ENCODE measurements around the gene CCDC12. TPM values are rescaled to one million over a fixed set of nuclear protein-coding genes. Genes with fewer than 3 reads are reported as not detected.

The CCDC12 gene
- total RNA-seq, 1 donor from 2014 or later = 41.4 TPM

DNA sequence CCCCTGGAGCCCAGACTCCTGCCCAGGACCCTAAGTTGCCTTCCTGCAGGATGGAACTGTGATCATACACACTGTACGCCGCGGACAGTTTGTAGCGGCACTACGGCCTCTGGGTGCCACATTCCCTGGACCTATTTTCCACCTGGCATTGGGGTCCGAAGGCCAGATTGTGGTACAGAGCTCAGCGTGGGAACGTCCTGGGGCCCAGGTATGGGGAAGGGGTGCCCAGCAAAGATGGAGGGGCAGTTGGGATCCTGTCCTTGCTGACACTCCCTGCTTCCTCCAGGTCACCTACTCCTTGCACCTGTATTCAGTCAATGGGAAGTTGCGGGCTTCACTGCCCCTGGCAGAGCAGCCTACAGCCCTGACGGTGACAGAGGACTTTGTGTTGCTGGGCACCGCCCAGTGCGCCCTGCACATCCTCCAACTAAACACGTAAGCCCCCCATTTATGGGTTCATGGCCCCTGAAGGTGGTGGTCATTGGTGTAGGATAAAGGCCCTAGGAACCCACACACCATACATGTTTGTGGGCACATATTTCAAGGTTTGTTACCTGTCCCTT, 31.8 kb upstream of the CCDC12 start:
- Mint-ChIP-seq H3K27me3 (ENCODE audit: unreplicated experiment) (peaks cover 12% of the 10 kb centered on the region), H3K27ac (ENCODE audit: unreplicated experiment) (no peak overlapping the region), H3K4me1 (ENCODE audit: low read depth, unreplicated experiment) (peaks cover 2% of the 10 kb centered on the region), H3K36me3 (ENCODE audit: unreplicated experiment) (peaks cover 6% of the 10 kb centered on the region), H3K4me3 (ENCODE audit: unreplicated experiment) (peak overlapping the region; percentile 67), H3K9me3 (ENCODE audit: unreplicated experiment) (peaks cover 5% of the 10 kb centered on the region)
- TF ChIP-seq, protein P1, sequence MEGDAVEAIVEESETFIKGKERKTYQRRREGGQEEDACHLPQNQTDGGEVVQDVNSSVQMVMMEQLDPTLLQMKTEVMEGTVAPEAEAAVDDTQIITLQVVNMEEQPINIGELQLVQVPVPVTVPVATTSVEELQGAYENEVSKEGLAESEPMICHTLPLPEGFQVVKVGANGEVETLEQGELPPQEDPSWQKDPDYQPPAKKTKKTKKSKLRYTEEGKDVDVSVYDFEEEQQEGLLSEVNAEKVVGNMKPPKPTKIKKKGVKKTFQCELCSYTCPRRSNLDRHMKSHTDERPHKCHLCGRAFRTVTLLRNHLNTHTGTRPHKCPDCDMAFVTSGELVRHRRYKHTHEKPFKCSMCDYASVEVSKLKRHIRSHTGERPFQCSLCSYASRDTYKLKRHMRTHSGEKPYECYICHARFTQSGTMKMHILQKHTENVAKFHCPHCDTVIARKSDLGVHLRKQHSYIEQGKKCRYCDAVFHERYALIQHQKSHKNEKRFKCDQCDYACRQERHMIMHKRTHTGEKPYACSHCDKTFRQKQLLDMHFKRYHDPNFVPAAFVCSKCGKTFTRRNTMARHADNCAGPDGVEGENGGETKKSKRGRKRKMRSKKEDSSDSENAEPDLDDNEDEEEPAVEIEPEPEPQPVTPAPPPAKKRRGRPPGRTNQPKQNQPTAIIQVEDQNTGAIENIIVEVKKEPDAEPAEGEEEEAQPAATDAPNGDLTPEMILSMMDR (IDR thresholded peaks at IDR 0.05; ENCODE audit: partially characterized antibody, unreplicated experiment) = no peak
- DNase-seq = no peak

DNA sequence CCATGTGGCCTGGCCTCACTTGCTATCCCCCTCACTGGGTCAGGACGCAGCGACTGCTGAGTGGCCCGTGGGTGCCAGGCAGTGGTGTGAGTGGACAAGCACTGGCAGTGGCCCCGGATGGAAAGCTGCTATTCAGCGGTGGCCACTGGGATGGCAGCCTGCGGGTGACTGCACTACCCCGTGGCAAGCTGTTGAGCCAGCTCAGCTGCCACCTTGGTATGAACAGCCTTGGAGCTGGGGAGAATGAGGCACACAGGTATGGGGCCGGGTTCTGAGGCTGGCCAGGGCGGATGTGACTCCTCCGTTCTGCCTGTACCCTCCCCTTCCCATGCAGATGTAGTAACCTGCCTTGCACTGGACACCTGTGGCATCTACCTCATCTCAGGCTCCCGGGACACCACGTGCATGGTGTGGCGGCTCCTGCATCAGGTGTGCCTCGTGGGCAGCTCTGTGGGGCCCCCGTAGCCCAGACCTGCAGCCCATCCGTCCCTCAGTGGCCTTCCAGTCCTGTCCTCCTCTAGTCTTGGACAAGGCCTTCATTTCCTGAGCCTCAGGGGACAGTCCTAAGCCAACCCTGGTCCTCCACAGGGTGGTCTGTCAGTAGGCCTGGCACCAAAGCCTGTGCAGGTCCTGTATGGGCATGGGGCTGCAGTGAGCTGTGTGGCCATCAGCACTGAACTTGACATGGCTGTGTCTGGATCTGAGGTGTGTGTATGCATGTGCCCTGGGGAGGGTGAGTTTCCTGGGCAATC, 31.1 kb upstream of the CCDC12 start:
- peaks cover 6% of the 10 kb centered on the region for H3K36me3 Mint-ChIP-seq (ENCODE audit: unreplicated experiment)

DNA sequence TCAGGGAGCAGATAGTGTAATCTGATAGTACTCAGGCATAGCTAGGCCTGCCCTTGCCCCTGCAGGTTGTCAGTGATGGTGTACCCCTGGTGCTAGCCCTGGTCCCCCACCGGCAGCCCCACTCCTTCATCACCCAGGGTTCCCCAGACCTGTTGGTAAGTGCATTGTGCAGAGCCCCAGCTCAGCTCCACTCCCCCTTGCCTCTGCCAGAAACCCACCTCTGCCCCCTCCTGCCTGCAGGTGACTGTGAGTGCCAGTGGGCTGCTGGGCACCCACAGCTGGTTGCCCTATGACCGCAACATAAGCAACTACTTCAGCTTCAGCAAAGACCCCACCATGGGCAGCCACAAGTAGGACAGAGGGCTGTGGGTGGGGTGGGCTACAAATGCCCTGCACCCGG, 30.5 kb upstream of the CCDC12 start:
- Mint-ChIP-seq H3K9me3 (ENCODE audit: unreplicated experiment) (peaks cover 5% of the 10 kb centered on the region), H3K36me3 (ENCODE audit: unreplicated experiment) (peaks cover 5% of the 10 kb centered on the region), H3K27me3 (ENCODE audit: unreplicated experiment) (peaks cover 11% of the 10 kb centered on the region)

More for the DNA sequence above, 31.1 kb upstream of the CCDC12 start:
- H3K9me3 Mint-ChIP-seq (ENCODE audit: unreplicated experiment) = peaks cover 5% of the 10 kb centered on the region
- H3K27ac Mint-ChIP-seq (ENCODE audit: unreplicated experiment) = no peak overlapping the region
- TF ChIP-seq, protein P1 (IDR thresholded peaks at IDR 0.05; ENCODE audit: partially characterized antibody, unreplicated experiment) = no peak
- H3K4me3 Mint-ChIP-seq (ENCODE audit: unreplicated experiment) = no peak overlapping the region
- H3K27me3 Mint-ChIP-seq (ENCODE audit: unreplicated experiment) = peaks cover 12% of the 10 kb centered on the region
- no peak for DNase-seq
- peaks cover 2% of the 10 kb centered on the region for H3K4me1 Mint-ChIP-seq (ENCODE audit: low read depth, unreplicated experiment)

DNA sequence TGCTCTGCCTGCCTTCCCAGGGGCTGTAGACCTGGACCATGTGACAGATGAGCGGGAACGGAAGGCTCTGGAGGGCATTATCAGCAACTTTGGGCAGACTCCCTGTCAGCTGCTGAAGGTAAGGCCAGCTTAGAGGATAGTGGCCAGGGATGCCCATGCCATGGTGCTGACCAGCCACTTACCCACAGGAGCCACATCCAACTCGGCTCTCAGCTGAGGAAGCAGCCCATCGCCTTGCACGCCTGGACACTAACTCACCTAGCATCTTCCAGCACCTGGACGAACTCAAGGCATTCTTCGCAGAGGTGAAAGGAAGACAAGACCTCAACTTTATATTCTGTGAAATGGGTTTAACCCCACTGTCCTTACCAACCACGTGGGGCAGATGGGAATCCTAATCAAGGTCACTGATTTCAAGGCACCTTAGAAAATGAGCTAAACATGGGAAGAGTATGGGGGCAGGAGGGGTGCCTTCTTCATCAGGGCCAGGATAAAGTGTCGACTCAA, 29.7 kb upstream of the CCDC12 start:
- Mint-ChIP-seq H3K27me3 (ENCODE audit: unreplicated experiment) (peaks cover 8% of the 10 kb centered on the region), H3K9me3 (ENCODE audit: unreplicated experiment) (peaks cover 5% of the 10 kb centered on the region), H3K4me1 (ENCODE audit: low read depth, unreplicated experiment) (peaks cover 2% of the 10 kb centered on the region), H3K27ac (ENCODE audit: unreplicated experiment) (no peak overlapping the region), H3K4me3 (ENCODE audit: unreplicated experiment) (no peak overlapping the region), H3K36me3 (ENCODE audit: unreplicated experiment) (no peaks in the 10 kb centered on the region)
- no peak for DNase-seq
- TF ChIP-seq, protein P1 (IDR thresholded peaks at IDR 0.05; ENCODE audit: partially characterized antibody, unreplicated experiment) = no peak

More for the DNA sequence above, 30.5 kb upstream of the CCDC12 start:
- no peak for DNase-seq
- H3K4me1 Mint-ChIP-seq (ENCODE audit: low read depth, unreplicated experiment) = peaks cover 2% of the 10 kb centered on the region
- H3K27ac Mint-ChIP-seq (ENCODE audit: unreplicated experiment) = no peak overlapping the region
- no peak overlapping the region for H3K4me3 Mint-ChIP-seq (ENCODE audit: unreplicated experiment)
- TF ChIP-seq, protein P1 (IDR thresholded peaks at IDR 0.05; ENCODE audit: partially characterized antibody, unreplicated experiment) = no peak
